Right cardiac atrium (tissue), 5 donors: Measurements from ENCODE around the gene ARHGAP32. TPM values are rescaled to one million over a fixed set of nuclear protein-coding genes. Genes with fewer than 3 reads are reported as not detected.
"Not testable (repeated sequence)": the region's sequence is repeated elsewhere in the genome, so short reads cannot be mapped to it uniquely, and the experiment has no call there.

Source experiments
- ATAC-seq, 2 donors: fragments of 200-7000 bp; cut with Tn5 transposase; one replicate each; pipeline versions ENCODE4 v1.8.0 to v1.9.1; 2020; ENCODE audit warnings: moderate library complexity in 2 of 2, mild to moderate bottlenecking in 1 of 2
- DNase-seq, 3 donors: peaks; one replicate each; pipeline ENCODE4 v3.0.0-alpha.2; 2020
- H3K27ac ChIP-seq: one replicate; pipeline ENCODE4 v1.5.1; 2013; ENCODE audit warnings: mild to moderate bottlenecking, low read length, control low read depth, moderate library complexity
- H3K27me3 ChIP-seq: one replicate; pipeline ENCODE4 v1.6.1; 2013; ENCODE audit not compliant: control insufficient read depth, insufficient read depth
- H3K4me1 ChIP-seq: one replicate; pipeline ENCODE4 v1.6.1; 2013; ENCODE audit warnings: low read length; ENCODE audit not compliant: control insufficient read depth, insufficient read depth
- H3K4me3 ChIP-seq: one replicate; pipeline ENCODE4 v1.5.1; 2013; ENCODE audit warnings: low read length, control low read depth
- H3K9me3 ChIP-seq: one replicate; pipeline ENCODE4 v1.6.1; 2013; ENCODE audit warnings: low read length; ENCODE audit not compliant: control insufficient read depth
- WGBS: extraction: QIAGEN DNeasy Blood & Tissue Kit; methylation state at CpG from one replicate; pipeline ENCODE4 v1.1.7; 2013; 5-methylcytosine and 5-hydroxymethylcytosine counted together
- intact Hi-C, 4 donors: fragments of 100-400 bp; cut with DNase I; formaldehyde crosslinking; loops; one replicate each; pipeline versions ENCODE4 v1.11.0 to v1.14.0; 2022 to 2023
- polyA plus RNA-seq: library from polyadenylated mRNA; stranded (reverse); fragments of 200-250 nt; gene quantifications from one replicate; pipeline ENCODE4 v1.2.3, GENCODE V29; 2013
- total RNA-seq, 4 donors: library from RNA; stranded (reverse); fragmentation: NEBNext Ultra II Directional; extraction: Animal tissue kit (Norgen Biotek cat#: 25700); gene quantifications; one replicate each; pipeline ENCODE4 v1.2.1, GENCODE V29; 2021
- donor health status: healthy with polysubstance abuse.
- donor health status: DM: no; HTN: yes; CAD: no.
- donor health status: DM: no; HTN: no; CAD: no.
- donor health status: DM: no; HTN: yes; CAD: no; lungs with severe emphysema.
- donor health status: DM: yes; HTN: yes; CAD: no.

The ARHGAP32 gene
- total and polyA plus RNA-seq, 5 donors, result 3.5 to 13.0 (median 9.8) TPM

DNA sequence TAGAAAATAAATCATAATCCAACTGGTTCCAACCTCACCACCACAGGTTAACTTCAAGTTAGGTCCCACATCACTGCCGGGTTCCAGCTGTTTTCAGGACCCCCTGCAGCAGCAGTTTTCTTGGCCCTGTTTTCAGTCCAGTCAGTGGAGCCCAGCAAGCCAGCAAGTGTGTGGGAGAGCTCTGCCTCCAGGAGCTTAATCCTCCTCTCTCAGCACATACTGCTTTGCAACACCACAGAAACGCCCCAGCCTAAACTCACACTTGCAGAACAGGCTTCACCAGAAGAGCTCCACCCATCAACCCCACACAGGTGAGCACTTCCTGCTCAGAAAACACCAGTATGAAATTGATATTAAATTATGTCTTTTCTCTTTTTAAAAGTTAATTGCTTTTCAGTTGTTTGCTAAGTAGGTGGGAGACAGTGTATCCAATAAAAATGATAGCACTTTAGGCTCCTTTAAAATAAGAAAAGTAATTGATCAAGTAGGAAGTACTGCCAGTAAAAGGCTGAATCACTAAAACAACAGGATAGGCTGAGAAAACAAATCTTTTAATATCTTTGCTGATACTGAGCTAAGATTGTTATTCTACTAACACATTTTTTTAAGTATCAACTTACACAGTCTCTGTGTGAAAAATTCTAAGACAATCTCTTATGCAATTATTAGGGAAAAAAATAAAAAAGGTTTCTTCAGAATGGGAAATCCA is 168.0 kb downstream of the ARHGAP32 start:
- no peaks in the 10 kb centered on the region for H3K9me3 ChIP-seq
- 63% methylated on average over 2 of the region's 2 CpGs for WGBS
- ATAC-seq, result peak in 1 of 2 donors; percentile 31

GRCh38 chr11:129021295-129021694 is 170.8 kb downstream of the ARHGAP32 start:
- Histone ChIP-seq H3K4me1 (no peaks in the 10 kb centered on the region), H3K27me3 (no peaks in the 10 kb centered on the region), H3K27ac (no peak overlapping the region), H3K9me3 (no peaks in the 10 kb centered on the region), H3K4me3 (no peak overlapping the region)
- intact Hi-C loops, result no loop called here
- ATAC-seq, result no peak
- DNase-seq, result no peak
- 23% methylated on average over 1 of the region's 1 CpG for WGBS

More for the DNA sequence above, 168.0 kb downstream of the ARHGAP32 start:
- no peaks in the 10 kb centered on the region for H3K27me3 ChIP-seq
- DNase-seq, result peak in 1 of 3 donors; percentile 14
- no peak overlapping the region for H3K4me3 ChIP-seq
- intact Hi-C loops, result no loop called here
- H3K27ac ChIP-seq, result no peak overlapping the region
- H3K4me1 ChIP-seq, result no peaks in the 10 kb centered on the region

- intact Hi-C loops, result no loop called here
- Histone ChIP-seq H3K27ac (no peak overlapping the region), H3K27me3 (no peaks in the 10 kb centered on the region), H3K4me3 (no peak overlapping the region), H3K9me3 (no peaks in the 10 kb centered on the region), H3K4me1 (no peaks in the 10 kb centered on the region)
- ATAC-seq, result no peak
- WGBS, result 86% methylated on average over 2 of the region's 2 CpGs
- no peak for DNase-seq
These were observed 173.1 kb downstream of the ARHGAP32 start for GRCh38 chr11:129018991-129019390.

- no peak for ATAC-seq
- no peaks in the 10 kb centered on the region for H3K9me3 ChIP-seq
- WGBS, result 88% methylated on average over 2 of the region's 2 CpGs
- H3K4me3 ChIP-seq, result no peak overlapping the region
- DNase-seq, result no peak
- intact Hi-C loops, result no loop called here
- no peaks in the 10 kb centered on the region for H3K27me3 ChIP-seq
- H3K27ac ChIP-seq, result no peak overlapping the region
- H3K4me1 ChIP-seq, result no peaks in the 10 kb centered on the region
These were observed 174.0 kb downstream of the ARHGAP32 start for GRCh38 chr11:129018126-129018525.

GRCh38 chr11:129013737-129014475 is 178.2 kb downstream of the ARHGAP32 start:
- Histone ChIP-seq H3K9me3 (no peaks in the 10 kb centered on the region), H3K4me3 (no peak overlapping the region), H3K27ac (no peak overlapping the region), H3K4me1 (no peaks in the 10 kb centered on the region), H3K27me3 (no peaks in the 10 kb centered on the region)
- DNase-seq (no peak), ATAC-seq (no peak)
- WGBS, result 86% methylated on average over 5 of the region's 5 CpGs
- intact Hi-C loops, result no loop called here

- 83% methylated on average over 4 of the region's 4 CpGs for WGBS
- no peaks in the 10 kb centered on the region for H3K4me1 ChIP-seq
- ATAC-seq (no peak), DNase-seq (no peak)
- H3K27ac ChIP-seq, result no peak overlapping the region
- intact Hi-C loops, result no loop called here
- H3K4me3 ChIP-seq, result no peak overlapping the region
- no peaks in the 10 kb centered on the region for H3K9me3 ChIP-seq
- no peaks in the 10 kb centered on the region for H3K27me3 ChIP-seq
These were observed 179.2 kb downstream of the ARHGAP32 start for GRCh38 chr11:129012880-129013279.

DNA sequence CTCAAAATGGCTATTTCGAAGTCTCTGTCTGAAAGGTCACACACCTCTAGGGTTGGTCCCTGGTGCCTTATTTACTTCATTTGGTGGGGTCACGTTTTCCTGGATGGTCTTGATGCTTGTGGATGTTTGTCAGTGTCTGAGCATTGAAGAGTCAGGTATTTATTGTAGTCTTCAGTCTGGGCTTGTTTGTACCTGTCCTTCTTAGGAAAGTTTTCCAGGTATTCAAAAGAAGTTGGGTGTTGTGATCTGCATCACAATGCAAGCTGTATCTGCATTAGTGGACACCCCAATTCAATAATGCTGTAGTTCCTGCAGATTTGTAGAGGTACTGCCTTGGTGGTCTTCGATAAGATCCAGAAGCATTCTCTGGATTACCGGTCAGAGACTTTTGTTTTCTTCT is 186.0 kb downstream of the ARHGAP32 start:
- WGBS, result 89% methylated on average over 4 of the region's 4 CpGs
- ATAC-seq (no peak), DNase-seq (no peak)
- no peak overlapping the region for H3K4me3 ChIP-seq
- no peak overlapping the region for H3K27ac ChIP-seq
- no peaks in the 10 kb centered on the region for H3K27me3 ChIP-seq
- no peaks in the 10 kb centered on the region for H3K9me3 ChIP-seq
- H3K4me1 ChIP-seq, result no peaks in the 10 kb centered on the region
- intact Hi-C loops, result no loop called here

DNA sequence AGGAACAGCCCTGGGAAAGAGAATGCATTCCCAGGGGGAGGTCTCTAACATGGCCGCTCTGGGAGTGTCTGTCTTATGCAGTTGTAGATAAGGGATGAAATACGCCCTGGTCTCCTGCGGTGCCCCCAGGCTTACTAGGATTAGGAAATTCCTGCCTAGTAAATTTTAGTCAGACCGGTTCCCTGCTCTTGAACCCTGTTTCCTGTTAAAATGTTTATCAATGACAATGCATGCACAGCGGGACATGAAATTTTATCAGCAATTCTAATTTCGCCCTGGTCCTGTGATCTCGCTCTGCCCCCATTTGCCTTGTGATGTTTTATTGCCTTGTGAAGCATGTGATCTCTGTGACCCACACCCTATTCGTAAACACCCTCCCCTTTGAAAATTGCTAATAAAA is 193.0 kb downstream of the ARHGAP32 start:
- H3K27me3 ChIP-seq, ATAC-seq, H3K27ac ChIP-seq, H3K9me3 ChIP-seq, H3K4me3 ChIP-seq, intact Hi-C loops, H3K4me1 ChIP-seq, DNase-seq: not testable (repeated sequence)
- WGBS, result 94% methylated on average over 8 of the region's 8 CpGs

- intact Hi-C loops, result no loop called here
- no peaks in the 10 kb centered on the region for H3K9me3 ChIP-seq
- no peaks in the 10 kb centered on the region for H3K27me3 ChIP-seq
- H3K4me3 ChIP-seq, result no peak overlapping the region
- DNase-seq, result no peak
- no peak overlapping the region for H3K27ac ChIP-seq
- no peak for ATAC-seq
- no peaks in the 10 kb centered on the region for H3K4me1 ChIP-seq
These were observed 203.7 kb downstream of the ARHGAP32 start for GRCh38 chr11:128988242-128988970.

DNA sequence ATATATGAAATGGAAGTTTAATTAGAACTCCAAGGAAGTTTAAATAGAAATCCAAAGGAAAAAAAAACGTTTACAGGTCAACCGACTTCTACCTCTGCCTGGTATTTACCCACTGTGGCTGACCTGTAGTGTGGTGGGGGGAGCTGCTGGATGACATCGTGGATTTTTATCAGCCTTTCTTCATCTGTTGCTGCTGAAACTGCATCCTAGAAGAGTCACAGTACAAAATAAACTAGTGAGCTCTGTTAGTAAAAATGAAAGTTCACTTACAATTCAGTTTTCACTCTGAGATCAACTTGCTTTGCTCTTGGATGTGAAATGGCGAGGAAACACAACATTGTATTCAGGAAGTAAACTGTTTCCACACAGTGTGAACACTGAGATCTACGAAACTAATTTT is 206.2 kb downstream of the ARHGAP32 start:
- no peaks in the 10 kb centered on the region for H3K27me3 ChIP-seq
- no peaks in the 10 kb centered on the region for H3K9me3 ChIP-seq
- DNase-seq (no peak), ATAC-seq (no peak)
- no peak overlapping the region for H3K27ac ChIP-seq
- 76% methylated on average over 5 of the region's 5 CpGs for WGBS
- intact Hi-C loops, result no loop called here
- no peak overlapping the region for H3K4me3 ChIP-seq
- no peaks in the 10 kb centered on the region for H3K4me1 ChIP-seq

DNA sequence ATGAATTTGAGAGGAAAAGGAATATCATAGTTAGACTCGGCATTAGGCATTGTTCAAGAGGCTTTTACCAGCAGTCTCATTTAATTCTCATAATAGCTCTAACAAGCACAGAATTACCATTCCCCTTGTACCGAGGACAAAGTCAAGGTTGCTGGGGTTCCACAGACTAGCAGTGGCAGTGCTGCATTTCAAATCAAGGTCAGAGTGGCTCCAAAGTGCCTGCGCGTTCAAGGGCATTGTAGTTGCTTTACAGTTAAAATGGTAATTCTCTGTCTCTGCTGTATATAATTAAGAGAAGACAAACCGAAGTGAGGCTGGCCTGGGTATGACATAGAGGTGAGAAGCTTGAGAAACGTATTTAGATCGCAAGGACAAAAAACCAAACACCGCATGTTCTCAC is 209.1 kb downstream of the ARHGAP32 start:
- intact Hi-C loops, result no loop called here
- no peaks in the 10 kb centered on the region for H3K4me1 ChIP-seq
- H3K27me3 ChIP-seq, result no peaks in the 10 kb centered on the region
- WGBS, result 92% methylated on average over 8 of the region's 8 CpGs
- ATAC-seq (no peak), DNase-seq (no peak)
- no peaks in the 10 kb centered on the region for H3K9me3 ChIP-seq
- H3K4me3 ChIP-seq, result no peak overlapping the region
- no peak overlapping the region for H3K27ac ChIP-seq
